ENCODE measurements around the gene TRAPPC6A.

Gene TRAPPC6A

GRCh38 chr19:45161738-45162607 lies 16.1 kb downstream of the TRAPPC6A start:
- DNase-seq: no peak

- DNase-seq: no peak
These were observed 16.9 kb downstream of the TRAPPC6A start, which contains the start of gene NKPD1 for GRCh38 chr19:45160870-45161737. Gene NKPD1 (minus strand): TSS chr19:45160982. CDS start chr19:45160150, 832 bp downstream.

GRCh38 chr19:45159971-45160324 lies 18.1 kb downstream of the TRAPPC6A start:
- DNase-seq: no peak

- DNase-seq: no peak
These were observed 18.6 kb downstream of the TRAPPC6A start for GRCh38 chr19:45159210-45159970.

GRCh38 chr19:45158503-45159209 lies 19.4 kb downstream of the TRAPPC6A start:
- DNase-seq: no peak

GRCh38 chr19:45156751-45157150 lies 21.3 kb downstream of the TRAPPC6A start:
- DNase-seq: no peak

- DNase-seq: no peak
These were observed 21.9 kb downstream of the TRAPPC6A start for GRCh38 chr19:45156011-45156630.

GRCh38 chr19:45154064-45154827 lies 23.8 kb downstream of the TRAPPC6A start:
- no peak for DNase-seq

GRCh38 chr19:45153339-45154063 lies 24.5 kb downstream of the TRAPPC6A start:
- DNase-seq: no peak

GRCh38 chr19:45152504-45153338 lies 25.3 kb downstream of the TRAPPC6A start:
- DNase-seq: peak; percentile 47

- no peak for DNase-seq
These were observed 26.1 kb downstream of the TRAPPC6A start for GRCh38 chr19:45151821-45152503.

GRCh38 chr19:45151320-45151719 lies 26.7 kb downstream of the TRAPPC6A start:
- DNase-seq: no peak

GRCh38 chr19:45150751-45151281 lies 27.2 kb downstream of the TRAPPC6A start:
- no peak for DNase-seq

GRCh38 chr19:45150180-45150579 lies 27.9 kb downstream of the TRAPPC6A start:
- no peak for DNase-seq

GRCh38 chr19:45149129-45149528 lies 28.9 kb downstream of the TRAPPC6A start:
- no peak for DNase-seq

- no peak for DNase-seq
These were observed 30.0 kb downstream of the TRAPPC6A start for GRCh38 chr19:45147835-45148676.

- DNase-seq: no peak
These were observed 31.3 kb downstream of the TRAPPC6A start for GRCh38 chr19:45146741-45147205.
